GM12873 (cell line): ENCODE results near the gene CD247.

Source experiments
- TF ChIP-seq, protein P1 (sequence below): IDR thresholded peaks from 2 replicates; pipeline ENCODE4 v1.5.1; 2012; ENCODE audit warnings: low read depth, mild to moderate bottlenecking, moderate library complexity, low read length, control low read depth; ENCODE audit not compliant: insufficient read depth; ENCODE audit errors: missing control alignments

Gene CD247

GRCh38 chr1:167504467-167504827, 13.9 kb downstream of the CD247 start:
- TF ChIP-seq, protein P1, sequence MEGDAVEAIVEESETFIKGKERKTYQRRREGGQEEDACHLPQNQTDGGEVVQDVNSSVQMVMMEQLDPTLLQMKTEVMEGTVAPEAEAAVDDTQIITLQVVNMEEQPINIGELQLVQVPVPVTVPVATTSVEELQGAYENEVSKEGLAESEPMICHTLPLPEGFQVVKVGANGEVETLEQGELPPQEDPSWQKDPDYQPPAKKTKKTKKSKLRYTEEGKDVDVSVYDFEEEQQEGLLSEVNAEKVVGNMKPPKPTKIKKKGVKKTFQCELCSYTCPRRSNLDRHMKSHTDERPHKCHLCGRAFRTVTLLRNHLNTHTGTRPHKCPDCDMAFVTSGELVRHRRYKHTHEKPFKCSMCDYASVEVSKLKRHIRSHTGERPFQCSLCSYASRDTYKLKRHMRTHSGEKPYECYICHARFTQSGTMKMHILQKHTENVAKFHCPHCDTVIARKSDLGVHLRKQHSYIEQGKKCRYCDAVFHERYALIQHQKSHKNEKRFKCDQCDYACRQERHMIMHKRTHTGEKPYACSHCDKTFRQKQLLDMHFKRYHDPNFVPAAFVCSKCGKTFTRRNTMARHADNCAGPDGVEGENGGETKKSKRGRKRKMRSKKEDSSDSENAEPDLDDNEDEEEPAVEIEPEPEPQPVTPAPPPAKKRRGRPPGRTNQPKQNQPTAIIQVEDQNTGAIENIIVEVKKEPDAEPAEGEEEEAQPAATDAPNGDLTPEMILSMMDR = no peak

- TF ChIP-seq, protein P1 = no peak
Measured at GRCh38 chr1:167503626-167504466, 14.5 kb downstream of the CD247 start.

- TF ChIP-seq, protein P1 = no peak
Measured at GRCh38 chr1:167502719-167503462, 15.4 kb downstream of the CD247 start.

DNA sequence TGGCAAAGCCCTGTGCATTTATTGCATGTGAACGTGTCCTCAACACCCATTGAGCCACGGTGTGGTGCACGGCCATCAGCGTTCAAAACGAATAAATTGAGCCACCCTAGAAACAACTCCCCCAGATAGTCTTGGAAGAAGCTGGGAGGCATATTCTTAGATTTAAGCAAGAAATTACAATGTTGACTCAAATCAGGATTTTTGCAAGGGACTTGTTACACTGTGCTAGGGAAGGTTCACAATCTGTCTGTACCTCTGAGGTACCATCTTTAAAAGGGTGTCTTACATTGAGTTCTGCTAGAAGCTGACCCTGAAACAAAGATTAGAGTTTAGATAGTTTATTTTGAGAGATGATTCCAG, 16.2 kb downstream of the CD247 start:
- TF ChIP-seq, protein P1 = no peak

DNA sequence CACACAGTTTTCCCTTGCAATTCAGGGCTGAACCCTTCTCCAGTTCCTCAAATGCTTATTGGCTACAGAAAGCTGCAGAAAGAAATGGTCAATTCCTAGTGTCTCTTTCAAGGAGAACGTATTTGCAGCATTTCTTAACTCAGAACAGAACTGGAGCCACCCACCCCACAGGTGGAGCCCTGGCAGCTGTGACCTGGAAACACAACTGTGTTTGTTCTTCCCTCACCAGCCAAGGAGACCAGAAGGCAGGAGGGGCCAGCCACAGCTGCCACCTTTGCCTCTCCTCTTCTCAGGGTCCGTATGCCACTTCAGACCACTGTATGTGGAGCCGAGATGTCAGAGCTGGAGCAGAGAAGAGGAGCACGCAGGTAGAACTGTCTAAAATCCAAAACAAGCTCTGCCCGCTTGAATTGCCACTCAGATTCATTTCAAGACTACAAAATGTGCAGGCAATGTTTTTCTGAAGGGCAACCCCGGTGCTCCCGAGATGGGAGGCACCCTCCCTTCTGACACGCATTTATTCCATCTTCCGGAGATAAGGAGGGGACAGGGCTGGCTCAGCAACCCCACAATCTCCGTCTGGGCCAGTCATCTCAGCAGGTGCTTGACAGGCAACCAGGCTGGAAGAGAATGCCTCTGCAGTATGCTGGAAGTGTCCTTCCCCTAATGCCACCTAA, 16.7 kb downstream of the CD247 start:
- TF ChIP-seq, protein P1 = no peak

- TF ChIP-seq, protein P1 = no peak
Measured at GRCh38 chr1:167500283-167500860, 18.0 kb downstream of the CD247 start.
